GM18867 (cell line): ENCODE data around the gene TUBB2B.

Source experiments
- ATAC-seq: cut with Tn5 transposase; IDR thresholded peaks from one replicate; pipeline ENCODE4 v1.9.1; 2021; ENCODE audit warnings: mild to moderate bottlenecking, moderate library complexity; ENCODE audit not compliant: unreplicated experiment

The TUBB2B gene

GRCh38 chr6:3235486-3235885, 8.0 kb upstream of the TUBB2B start:
- ATAC-seq, result peak; percentile 50

GRCh38 chr6:3233904-3234303, 6.5 kb upstream of the TUBB2B start:
- ATAC-seq, result no peak

GRCh38 chr6:3233321-3233720, 5.9 kb upstream of the TUBB2B start:
- ATAC-seq, result no peak

- no peak for ATAC-seq
These were observed 4.8 kb upstream of the TUBB2B start for GRCh38 chr6:3232017-3232945.

GRCh38 chr6:3231247-3232016, 4.0 kb upstream of the TUBB2B start:
- ATAC-seq, result no peak

GRCh38 chr6:3230900-3231246, 3.4 kb upstream of the TUBB2B start:
- ATAC-seq, result no peak

GRCh38 chr6:3230256-3230882, 2.9 kb upstream of the TUBB2B start:
- ATAC-seq, result no peak

- no peak for ATAC-seq
These were observed 2.2 kb upstream of the TUBB2B start for GRCh38 chr6:3229566-3230178.

GRCh38 chr6:3228771-3229565, 1.5 kb upstream of the TUBB2B start:
- no peak for ATAC-seq

GRCh38 chr6:3228046-3228671, 706 bp upstream of the TUBB2B start:
- no peak for ATAC-seq

GRCh38 chr6:3226481-3227362, 731 bp downstream of the TUBB2B start:
- ATAC-seq, result no peak

GRCh38 chr6:3226042-3226441, 1.4 kb downstream of the TUBB2B start:
- no peak for ATAC-seq

- ATAC-seq, result no peak
These were observed 4.9 kb downstream of the TUBB2B start for GRCh38 chr6:3222506-3223038.

- ATAC-seq, result no peak
These were observed 5.9 kb downstream of the TUBB2B start for GRCh38 chr6:3221578-3221977.

- no peak for ATAC-seq
These were observed 7.1 kb downstream of the TUBB2B start for GRCh38 chr6:3220366-3220765.

- no peak for ATAC-seq
These were observed 9.2 kb downstream of the TUBB2B start for GRCh38 chr6:3218266-3218665.

- ATAC-seq, result no peak
These were observed 10.2 kb downstream of the TUBB2B start for GRCh38 chr6:3217286-3217685.

- ATAC-seq, result no peak
These were observed 12.6 kb downstream of the TUBB2B start for GRCh38 chr6:3214898-3215297.

GRCh38 chr6:3213334-3213695, 14.1 kb downstream of the TUBB2B start:
- ATAC-seq, result no peak
